ENCODE measurements around the gene SMYD4.
"Not testable (repeated sequence)": the region's sequence is repeated elsewhere in the genome, so short reads cannot be mapped to it uniquely, and the experiment has no call there.

The SMYD4 gene

GRCh38 chr17:1753767-1754429 is 75.8 kb downstream of the SMYD4 start:
- DNase-seq = no peak

DNA sequence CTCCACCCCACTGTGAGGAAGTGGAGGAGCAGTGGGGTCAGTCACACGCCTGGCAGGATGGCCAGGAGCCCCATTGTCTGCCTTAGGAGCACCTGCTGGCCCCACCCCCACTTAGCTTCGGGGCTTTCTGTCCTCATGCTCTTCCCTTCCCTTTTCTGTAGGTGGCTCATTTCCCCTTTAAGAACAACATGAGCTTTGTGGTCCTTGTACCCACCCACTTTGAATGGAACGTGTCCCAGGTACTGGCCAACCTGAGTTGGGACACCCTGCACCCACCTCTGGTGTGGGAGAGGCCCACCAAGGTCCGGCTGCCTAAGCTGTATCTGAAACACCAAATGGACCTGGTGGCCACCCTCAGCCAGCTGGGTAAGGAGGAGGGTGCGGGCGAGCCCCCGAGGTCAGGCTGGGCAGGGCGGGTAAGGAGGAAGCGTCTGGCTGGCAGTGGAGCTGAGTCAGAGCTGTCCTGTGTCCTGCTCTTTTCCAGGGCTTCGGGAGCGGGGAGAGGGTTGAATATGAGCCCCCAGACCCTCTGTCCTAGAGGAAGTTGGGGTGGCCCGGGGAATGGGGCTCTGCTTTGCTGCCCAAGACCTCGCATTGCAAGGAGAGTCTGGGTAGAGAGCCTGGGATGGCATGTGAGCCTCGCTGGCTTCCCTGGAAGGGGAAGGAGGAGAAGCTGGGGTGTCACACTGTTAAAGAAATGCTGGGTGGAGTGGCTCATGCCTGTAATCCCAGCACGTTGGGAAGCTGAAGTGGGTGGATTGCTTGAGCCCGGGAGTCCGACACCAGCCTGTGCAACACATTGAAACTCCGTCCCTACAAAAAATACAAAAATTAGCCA is 77.1 kb downstream of the SMYD4 start:
- no peak for DNase-seq

- DNase-seq = no peak
Observed at GRCh38 chr17:1750628-1751027, 79.1 kb downstream of the SMYD4 start.

GRCh38 chr17:1746975-1747543 is 82.6 kb downstream of the SMYD4 start:
- DNase-seq = no peak

- no peak for DNase-seq
Observed at GRCh38 chr17:1745513-1746020, 84.1 kb downstream of the SMYD4 start.

DNA sequence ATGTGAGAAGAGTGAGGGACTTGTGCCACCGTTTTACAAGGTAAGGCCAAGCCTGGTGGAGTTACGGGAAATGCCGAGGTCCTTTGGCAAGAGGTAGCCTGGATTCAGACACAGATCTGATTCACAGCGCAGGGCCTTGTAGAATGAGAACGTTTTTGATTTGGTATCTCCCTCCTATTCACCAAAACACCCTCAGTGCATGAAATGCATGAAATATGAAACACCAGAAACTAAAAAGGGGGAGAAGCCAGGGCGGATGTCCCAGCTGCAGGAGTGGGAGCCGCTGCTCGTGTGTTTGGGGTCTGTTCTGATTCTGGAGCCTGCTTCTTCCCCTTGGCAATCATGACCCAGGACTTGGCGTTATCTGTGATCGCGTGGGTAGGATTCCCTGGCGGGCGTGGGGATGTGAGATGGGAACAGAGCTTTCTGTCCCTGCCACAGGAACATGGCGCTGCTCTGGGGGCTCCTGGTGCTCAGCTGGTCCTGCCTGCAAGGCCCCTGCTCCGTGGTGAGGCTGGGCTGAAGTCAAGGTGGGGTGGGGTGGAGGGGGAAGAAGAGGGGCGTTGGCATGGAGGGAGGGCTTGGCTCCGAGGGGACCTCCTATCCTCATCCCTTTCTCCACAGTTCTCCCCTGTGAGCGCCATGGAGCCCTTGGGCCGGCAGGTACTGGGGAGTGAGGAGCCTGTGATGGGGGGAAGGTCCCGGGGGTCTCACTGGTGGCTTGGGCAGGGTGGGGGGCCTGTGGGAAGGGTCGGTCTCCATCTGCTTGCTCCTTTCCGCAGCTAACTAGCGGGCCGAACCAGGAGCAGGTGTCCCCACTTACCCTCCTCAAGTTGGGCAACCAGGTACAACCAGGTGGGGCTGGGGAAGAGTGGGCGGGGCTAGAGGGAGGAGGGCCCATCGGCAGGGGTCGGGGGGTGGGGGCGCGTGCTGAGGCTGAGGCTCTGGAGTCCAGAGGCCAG is 84.9 kb downstream of the SMYD4 start:
- DNase-seq = no peak

- DNase-seq = no peak
Observed at GRCh38 chr17:1743088-1743439, 86.6 kb downstream of the SMYD4 start.

- DNase-seq = no peak
Observed at GRCh38 chr17:1742371-1743087, 87.2 kb downstream of the SMYD4 start, which contains the start of gene SERPINF2. Gene SERPINF2 (plus strand): TSS chr17:1742871. CDS start chr17:1744996, 2,125 bp downstream.

- DNase-seq = not testable (repeated sequence)
Observed at GRCh38 chr17:1741899-1742298, 87.8 kb downstream of the SMYD4 start.

DNA sequence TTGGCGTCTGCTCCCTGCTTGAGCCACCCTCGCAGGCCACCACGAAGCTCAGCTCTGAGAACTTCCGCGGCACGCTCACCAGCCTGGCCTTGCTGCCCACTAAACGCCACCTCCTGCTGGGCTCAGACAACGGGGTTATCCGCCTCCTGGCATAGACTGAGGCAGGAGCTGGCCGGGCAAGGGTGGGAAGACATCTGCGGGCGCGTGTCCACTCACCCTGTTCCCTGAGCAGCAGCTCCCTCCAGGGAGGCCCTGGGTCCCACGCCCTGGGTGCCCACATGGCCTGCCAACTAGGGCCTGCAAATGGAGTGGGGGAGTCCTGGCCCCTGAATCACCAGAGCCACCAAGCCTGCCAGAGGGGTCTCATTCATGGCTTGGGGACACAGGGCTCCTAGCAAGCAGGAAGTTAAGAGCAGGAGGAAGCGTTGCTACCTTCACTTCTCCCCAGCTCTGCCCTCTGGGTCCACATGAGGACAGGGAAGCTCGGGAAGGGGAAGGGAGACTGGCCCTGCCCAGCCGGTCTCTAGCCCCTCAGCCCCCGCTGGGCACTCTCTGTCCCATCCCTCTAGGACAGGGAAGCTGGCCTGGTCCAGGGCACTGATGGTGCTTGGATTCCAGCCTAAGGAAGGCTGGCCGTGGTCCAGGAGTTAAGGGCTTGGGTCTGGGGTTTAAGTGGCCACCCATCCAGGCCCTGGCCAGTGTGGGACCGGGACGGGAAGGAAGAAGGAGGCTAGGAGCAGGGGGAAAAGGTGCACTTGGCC is 92.0 kb downstream of the SMYD4 start:
- DNase-seq = no peak

DNA sequence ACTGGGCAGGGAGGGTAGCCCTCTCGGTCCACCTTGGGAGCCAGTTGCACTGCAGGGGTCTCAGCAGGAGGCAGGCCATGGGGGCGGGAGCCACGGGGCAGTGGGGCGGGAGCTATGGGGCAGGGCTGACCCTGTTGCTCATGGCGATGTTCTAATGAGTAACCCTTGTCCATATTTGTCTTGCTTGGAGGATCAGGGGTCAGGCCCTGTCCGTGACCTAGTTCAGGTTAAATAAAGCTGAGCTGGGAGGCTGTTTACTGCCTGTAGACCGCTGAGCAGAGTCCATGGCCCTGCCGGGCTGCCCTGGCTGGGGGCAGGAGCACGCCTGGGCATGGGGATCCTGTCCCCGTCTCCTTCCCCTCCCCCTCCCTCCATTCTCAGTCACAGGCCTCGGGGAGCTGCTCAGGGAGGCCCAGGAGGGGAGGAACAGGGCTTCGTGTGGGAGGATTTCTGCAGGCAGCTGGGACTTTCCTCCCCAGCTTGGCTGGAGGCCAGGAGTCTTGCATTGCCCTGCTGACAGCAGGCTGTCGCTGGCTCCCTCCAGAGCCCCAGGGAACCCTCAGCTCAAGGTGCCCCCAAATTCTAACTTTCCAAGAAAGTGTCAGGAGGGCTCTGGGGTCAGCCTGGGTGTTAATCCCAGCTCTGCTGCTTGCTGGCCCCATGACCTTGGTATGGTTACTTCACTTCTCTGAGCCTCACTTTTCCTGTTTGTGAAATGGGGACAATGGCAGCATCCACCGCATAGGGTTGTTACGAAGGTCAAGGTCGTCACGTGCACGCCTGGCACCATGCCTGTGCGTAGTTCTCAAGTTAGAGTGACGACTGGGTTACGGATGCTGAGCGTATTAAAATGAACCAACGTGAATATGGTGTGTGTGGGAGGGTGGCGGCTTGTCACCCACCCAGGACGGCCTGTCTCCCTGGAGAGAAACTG is 93.1 kb downstream of the SMYD4 start:
- no peak for DNase-seq

GRCh38 chr17:1735834-1736347 is 93.8 kb downstream of the SMYD4 start:
- no peak for DNase-seq

DNA sequence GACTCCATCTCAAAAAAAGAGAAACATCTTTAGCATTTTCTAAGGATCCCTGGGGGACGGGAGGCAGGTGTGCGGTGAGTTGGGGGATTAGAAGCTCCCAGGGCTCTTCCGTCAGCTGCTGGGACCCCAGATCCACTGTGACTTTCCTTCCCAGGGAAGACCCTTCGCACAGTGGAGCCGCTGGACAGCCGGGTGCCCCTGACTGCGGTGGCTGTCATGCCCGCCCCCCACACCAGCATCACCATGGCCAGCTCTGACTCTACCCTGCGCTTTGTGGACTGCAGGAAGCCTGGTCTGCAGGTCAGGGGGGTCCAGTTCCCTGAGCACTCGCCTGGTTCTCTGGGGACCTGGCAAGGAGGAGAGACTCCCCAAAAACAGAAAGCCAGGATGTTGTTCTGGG is 94.3 kb downstream of the SMYD4 start:
- DNase-seq = no peak

DNA sequence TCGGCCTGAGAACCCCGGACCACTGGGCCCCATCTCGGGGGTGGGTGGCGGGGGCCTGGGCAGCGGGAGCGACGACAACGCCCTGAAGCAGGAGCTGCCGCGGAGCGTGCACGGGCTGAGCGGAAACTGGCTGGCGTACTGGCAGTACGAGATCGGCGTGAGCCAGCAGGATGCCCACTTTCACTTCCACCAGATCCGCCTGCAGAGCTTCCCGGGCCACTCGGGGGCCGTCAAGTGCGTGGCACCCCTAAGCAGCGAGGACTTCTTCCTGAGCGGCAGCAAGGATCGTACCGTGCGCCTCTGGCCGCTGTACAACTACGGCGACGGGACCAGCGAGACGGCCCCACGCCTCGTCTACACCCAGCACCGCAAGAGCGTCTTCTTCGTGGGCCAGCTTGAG is 95.9 kb downstream of the SMYD4 start:
- no peak for DNase-seq

DNA sequence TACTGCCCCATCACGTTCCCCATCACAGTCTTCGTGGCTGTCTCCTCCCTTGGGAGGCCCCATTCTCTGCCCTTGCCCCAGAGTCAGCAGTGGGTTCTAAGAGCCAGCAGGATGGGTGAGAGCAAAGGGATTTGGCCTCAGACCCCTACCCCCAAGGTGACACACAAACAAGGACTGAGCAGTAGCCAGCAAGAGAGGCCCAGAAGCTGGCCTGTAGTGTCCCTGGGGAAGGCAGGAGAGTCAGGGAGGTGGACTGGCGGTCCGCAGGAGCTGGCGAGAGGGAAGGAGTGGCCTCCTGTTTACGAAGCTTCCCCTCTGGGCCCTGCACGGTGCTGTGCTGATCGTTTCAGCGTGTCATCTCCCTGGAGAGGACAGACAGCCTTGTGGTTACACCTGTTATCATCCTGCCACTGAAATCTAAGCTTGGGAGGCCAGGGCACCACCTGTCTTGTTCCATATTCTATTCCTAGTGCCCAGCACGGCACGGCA is 96.8 kb downstream of the SMYD4 start:
- DNase-seq = no peak

GRCh38 chr17:1732241-1732832 is 97.4 kb downstream of the SMYD4 start:
- no peak for DNase-seq

DNA sequence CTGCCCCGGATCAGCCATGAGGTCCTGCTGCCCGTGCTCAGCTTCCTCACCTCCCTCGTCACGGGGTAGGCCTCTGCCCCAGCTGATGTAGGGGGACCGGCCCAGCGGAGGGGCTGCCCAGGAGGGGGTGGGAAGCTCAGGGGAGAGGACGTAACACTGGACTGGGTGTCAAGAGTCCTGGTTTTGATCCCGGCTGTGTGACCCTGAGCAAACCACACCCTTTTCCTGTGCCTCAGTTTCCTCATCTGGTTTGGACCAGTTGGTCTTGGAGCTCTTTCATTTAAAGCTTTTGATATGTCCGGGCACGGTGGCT is 98.6 kb downstream of the SMYD4 start:
- DNase-seq = no peak

DNA sequence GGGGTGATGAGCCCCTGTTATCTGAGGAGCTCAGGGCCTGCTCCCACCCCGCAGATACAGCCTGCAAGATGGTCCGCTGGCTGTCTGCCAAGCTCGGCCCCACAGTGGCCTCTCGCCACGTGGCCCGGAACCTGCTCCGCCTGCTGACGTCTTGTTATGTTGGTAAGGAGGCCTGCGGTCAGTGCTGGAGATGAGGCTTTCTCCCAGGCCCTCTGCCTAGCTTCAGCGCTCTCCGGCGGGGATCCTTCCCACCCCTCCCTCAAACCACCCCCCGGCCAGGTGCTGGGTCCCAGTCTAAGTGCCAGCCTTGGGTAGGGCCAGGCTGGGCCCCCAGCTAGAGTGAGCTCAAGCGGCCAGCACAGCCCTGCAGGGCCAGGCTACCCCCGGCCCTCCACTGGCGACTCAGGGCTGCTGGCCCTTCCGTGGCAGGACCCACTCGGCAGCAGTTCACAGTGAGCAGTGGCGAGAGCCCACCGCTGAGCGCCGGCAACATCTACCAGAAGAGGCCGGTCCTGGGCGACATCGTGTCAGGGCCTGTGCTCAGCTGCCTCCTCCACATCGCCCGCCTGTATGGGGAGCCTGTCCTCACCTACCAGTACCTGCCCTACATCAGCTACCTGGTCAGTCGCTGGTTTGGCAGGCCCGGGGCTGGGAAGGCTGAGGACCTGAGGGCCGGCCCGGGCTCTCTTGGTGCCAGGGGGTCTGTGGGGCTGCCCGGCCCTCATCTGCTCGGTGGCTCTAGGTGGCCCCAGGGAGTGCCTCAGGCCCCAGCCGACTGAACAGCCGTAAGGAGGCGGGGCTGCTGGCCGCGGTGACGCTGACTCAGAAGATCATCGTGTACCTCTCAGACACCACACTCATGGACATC is 99.1 kb downstream of the SMYD4 start:
- DNase-seq = peak; percentile 79
